Lower leg skin (tissue), 4 donors: ENCODE results near the gene PEAK1. TPM values are rescaled to one million over a fixed set of nuclear protein-coding genes. Genes with fewer than 3 reads are reported as not detected.

Source experiments
- DNase-seq, 2 donors: peaks; one replicate each; pipeline ENCODE4 v3.0.0-alpha.2; 2019; ENCODE audit warnings: low spot score in 2 of 2
- H3K4me3 ChIP-seq: fragments of 200-600 bp; sonication (generic); 2 replicates; pipeline ENCODE4 v1.5.1; 2017; ENCODE audit warnings: mild to moderate bottlenecking, low read depth; ENCODE audit not compliant: poor library complexity, severe bottlenecking
- CTCF ChIP-seq, 3 donors: fragments of 450-650 bp; IDR thresholded peaks; one replicate each; pipeline ENCODE4 v1.5.1; 2016; ENCODE audit warnings: antibody characterized with exemption in 3 of 3, mild to moderate bottlenecking in 3 of 3, moderate library complexity in 2 of 3
- POLR2A ChIP-seq, 2 donors: fragments of 450-650 bp; IDR thresholded peaks; one replicate each; pipeline ENCODE4 v1.6.1; 2016 to 2017; ENCODE audit warnings: antibody characterized with exemption in 2 of 2, mild to moderate bottlenecking in 1 of 2, moderate library complexity in 1 of 2
- WGBS, 2 donors: methylation state at CpG; one replicate each; pipeline ENCODE4 v1.1.5; 2018; 5-methylcytosine and 5-hydroxymethylcytosine counted together
- intact Hi-C: fragments of 100-400 bp; cut with DNase I; formaldehyde crosslinking; loops from one replicate; pipeline ENCODE4 v1.15.0; 2023; ENCODE audit warnings: low total_unique reads
- total RNA-seq, 4 donors: library from RNA; depleted of rRNA; stranded (reverse); fragments of >200 nt; gene quantifications; one replicate each; pipeline ENCODE4 v1.1.0, GENCODE V29; 2016

Gene PEAK1
- total RNA-seq, 4 donors from 2014 or later = 23.4 to 38.2 (median 31.0) TPM

- DNase-seq = no peak
- TF ChIP-seq CTCF (IDR thresholded peaks at IDR 0.05) (no peak), POLR2A (IDR thresholded peaks at IDR 0.05) (no peak)
- whole genome bisulfite sequencing, 2 donors = 52 to 53% methylated on average over 4 of the region's 4 CpGs
- intact Hi-C loops = no loop called here
- no peak overlapping the region for H3K4me3 ChIP-seq
These were observed 72.7 kb downstream of the PEAK1 start for GRCh38 chr15:77347197-77347596.

GRCh38 chr15:77346245-77347036, 73.5 kb downstream of the PEAK1 start:
- DNase-seq = no peak
- no peak overlapping the region for H3K4me3 ChIP-seq
- 79 to 87% methylated on average over 4 of the region's 4 CpGs for WGBS, 2 donors
- TF ChIP-seq CTCF (IDR thresholded peaks at IDR 0.05) = no peak
- no peak for TF ChIP-seq POLR2A (IDR thresholded peaks at IDR 0.05)
- intact Hi-C loops = no loop called here

- no peak for TF ChIP-seq POLR2A (IDR thresholded peaks at IDR 0.05)
- no peak for TF ChIP-seq CTCF (IDR thresholded peaks at IDR 0.05)
- intact Hi-C loops = no loop called here
- no peak for DNase-seq
- no peak overlapping the region for H3K4me3 ChIP-seq
- WGBS, 2 donors = 40 to 44% methylated on average over 3 of the region's 3 CpGs
These were observed 77.1 kb downstream of the PEAK1 start for GRCh38 chr15:77342807-77343206.

GRCh38 chr15:77340245-77340644, 79.7 kb downstream of the PEAK1 start:
- intact Hi-C loops = no loop called here
- TF ChIP-seq CTCF (IDR thresholded peaks at IDR 0.05) (no peak), POLR2A (IDR thresholded peaks at IDR 0.05) (no peak)
- WGBS, 2 donors = 92% methylated on average over 3 of the region's 3 CpGs
- H3K4me3 ChIP-seq = no peak overlapping the region
- DNase-seq = no peak

GRCh38 chr15:77336006-77336405, 83.9 kb downstream of the PEAK1 start:
- H3K4me3 ChIP-seq = no peak overlapping the region
- intact Hi-C loops = no loop called here
- WGBS, 2 donors = 77 to 83% methylated on average over 2 of the region's 2 CpGs
- TF ChIP-seq POLR2A (IDR thresholded peaks at IDR 0.05) = no peak
- no peak for TF ChIP-seq CTCF (IDR thresholded peaks at IDR 0.05)
- no peak for DNase-seq

GRCh38 chr15:77335298-77335697, 84.6 kb downstream of the PEAK1 start:
- 40 to 48% methylated on average over 4 of the region's 4 CpGs for WGBS, 2 donors
- intact Hi-C loops = no loop called here
- DNase-seq = no peak
- H3K4me3 ChIP-seq = no peak overlapping the region
- TF ChIP-seq POLR2A (IDR thresholded peaks at IDR 0.05) (no peak), CTCF (IDR thresholded peaks at IDR 0.05) (no peak)
